SJSA1 (cell line): ENCODE results near the gene STARD7. TPM values are rescaled to one million over a fixed set of nuclear protein-coding genes. Genes with fewer than 3 reads are reported as not detected.

Experiments
- DNase-seq, 2 experiments: peaks; one replicate each; pipeline ENCODE4 v3.0.0-alpha.2; 2015 to 2020; ENCODE audit warnings: low spot score in 2 of 2, low read depth in 1 of 2
- H3K27ac ChIP-seq: fragments of 250-450 bp; sonication (Bioruptor Pico); 2 replicates; pipeline ENCODE4 v1.5.1; 2020; ENCODE audit warnings: mild to moderate bottlenecking, moderate library complexity
- H3K27me3 ChIP-seq: fragments of 250-450 bp; sonication (Bioruptor Pico); replicated peaks from 2 replicates; pipeline ENCODE4 v1.5.1; 2020; ENCODE audit warnings: mild to moderate bottlenecking, moderate library complexity
- H3K36me3 ChIP-seq: fragments of 250-450 bp; sonication (Bioruptor Pico); 2 replicates; pipeline ENCODE4 v1.5.1; 2020; ENCODE audit warnings: mild to moderate bottlenecking
- H3K4me1 ChIP-seq: fragments of 250-450 bp; sonication (Bioruptor Pico); replicated peaks from 2 replicates; pipeline ENCODE4 v1.6.1; 2021; ENCODE audit warnings: mild to moderate bottlenecking
- H3K4me3 ChIP-seq: fragments of 250-450 bp; sonication (Bioruptor Pico); 2 replicates; pipeline ENCODE4 v1.5.1; 2020; ENCODE audit warnings: mild to moderate bottlenecking
- H3K9me3 ChIP-seq: fragments of 250-450 bp; sonication (Bioruptor Pico); replicated peaks from 2 replicates; pipeline ENCODE4 v1.5.1; 2020; ENCODE audit warnings: mild to moderate bottlenecking
- total RNA-seq: library from RNA; depleted of rRNA; stranded (reverse); fragments of >200 nt; shearing (Covaris generic); gene quantifications from 2 replicates; pipeline ENCODE4 v1.2.3, GENCODE V29; 2014

Gene STARD7
- total RNA-seq, 1 experiment from 2014 or later, result 188 TPM

DNA sequence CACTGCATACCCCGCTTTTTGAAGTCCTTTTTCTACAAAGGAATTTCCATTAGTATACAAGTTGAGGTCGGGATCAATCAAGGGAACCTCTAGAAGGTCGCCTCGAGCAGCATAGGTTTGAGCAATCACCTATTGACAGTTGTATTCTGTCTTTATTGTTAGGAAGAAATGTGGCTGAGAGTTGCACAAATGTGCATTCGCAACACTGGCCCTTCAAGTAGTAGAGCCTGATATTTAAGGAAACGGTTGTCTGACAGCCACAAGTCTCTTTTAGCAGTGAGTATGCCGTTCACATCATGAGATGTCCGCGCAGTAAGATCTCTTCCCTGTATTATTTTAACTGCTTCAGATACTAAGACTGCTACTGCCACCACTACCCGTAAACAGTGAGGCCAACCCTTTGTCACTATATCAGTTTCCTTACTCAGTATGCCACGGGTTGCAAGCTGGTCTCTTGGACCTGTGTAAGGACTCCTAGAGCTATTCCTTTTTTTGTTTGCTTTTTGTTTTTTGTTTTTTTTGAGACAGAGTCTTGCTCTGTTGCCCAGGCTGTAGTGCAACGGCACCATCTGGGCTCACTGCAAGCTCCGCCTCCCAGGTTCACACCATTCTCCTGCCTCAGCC is 10.0 kb upstream of the STARD7 start:
- Histone ChIP-seq H3K27me3 (no peaks in the 10 kb centered on the region), H3K4me3 (no peak overlapping the region), H3K4me1 (no peaks in the 10 kb centered on the region), H3K36me3 (no peaks in the 10 kb centered on the region), H3K9me3 (no peaks in the 10 kb centered on the region), H3K27ac (no peak overlapping the region)
- DNase-seq, result no peak

DNA sequence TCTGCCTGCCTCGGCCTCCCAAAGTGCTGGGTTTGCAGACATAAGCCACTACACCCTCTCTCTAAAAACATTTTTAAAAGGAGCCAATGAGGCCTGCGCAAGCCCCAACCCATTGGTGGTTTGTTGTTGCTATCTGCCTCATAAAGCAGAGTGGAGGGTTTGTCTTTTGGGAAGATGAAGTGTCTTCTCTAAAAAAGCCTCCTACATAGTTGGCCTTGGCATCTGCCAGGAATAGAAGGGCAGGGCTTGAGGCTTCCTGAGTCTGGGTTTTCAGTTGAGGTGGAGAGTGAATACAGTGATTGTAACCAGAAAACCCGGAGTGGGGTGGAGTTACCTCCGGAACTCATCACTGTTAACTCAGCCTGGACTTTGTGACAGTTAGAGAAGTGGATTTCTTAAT is 5.9 kb upstream of the STARD7 start:
- no peaks in the 10 kb centered on the region for H3K27me3 ChIP-seq
- 0 out of 2 replicates have a peak, but pooled peaks cover 6% of the 10 kb centered on the region for H3K36me3 ChIP-seq
- no peak for DNase-seq
- no peak overlapping the region for H3K4me3 ChIP-seq
- H3K4me1 ChIP-seq, result peaks cover 5% of the 10 kb centered on the region
- no peak overlapping the region for H3K27ac ChIP-seq
- no peaks in the 10 kb centered on the region for H3K9me3 ChIP-seq

DNA sequence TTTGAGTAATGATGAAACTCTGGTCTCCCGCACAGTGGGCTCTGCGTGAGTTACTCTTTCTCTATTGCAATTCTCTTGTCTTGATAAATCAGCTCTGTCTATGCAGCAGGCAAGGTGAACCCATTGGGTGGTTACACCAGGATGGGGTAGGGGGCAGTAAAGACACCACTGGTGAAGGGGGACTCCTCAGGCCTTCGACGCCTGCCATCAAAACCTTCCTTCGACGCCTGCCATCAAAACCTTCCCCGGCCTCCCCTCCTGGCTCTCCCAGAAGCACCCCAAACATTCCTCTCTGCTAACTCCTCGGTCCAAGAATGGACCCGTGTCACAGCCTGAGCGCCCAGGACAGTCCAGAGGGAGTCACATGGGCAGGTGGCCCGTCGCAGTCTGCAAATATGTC is 4.8 kb upstream of the STARD7 start:
- peaks cover 9% of the 10 kb centered on the region for H3K36me3 ChIP-seq
- H3K9me3 ChIP-seq, result no peaks in the 10 kb centered on the region
- no peak overlapping the region for H3K4me3 ChIP-seq
- no peak overlapping the region for H3K27ac ChIP-seq
- H3K4me1 ChIP-seq, result peaks cover 9% of the 10 kb centered on the region
- DNase-seq, result no peak
- no peaks in the 10 kb centered on the region for H3K27me3 ChIP-seq

DNA sequence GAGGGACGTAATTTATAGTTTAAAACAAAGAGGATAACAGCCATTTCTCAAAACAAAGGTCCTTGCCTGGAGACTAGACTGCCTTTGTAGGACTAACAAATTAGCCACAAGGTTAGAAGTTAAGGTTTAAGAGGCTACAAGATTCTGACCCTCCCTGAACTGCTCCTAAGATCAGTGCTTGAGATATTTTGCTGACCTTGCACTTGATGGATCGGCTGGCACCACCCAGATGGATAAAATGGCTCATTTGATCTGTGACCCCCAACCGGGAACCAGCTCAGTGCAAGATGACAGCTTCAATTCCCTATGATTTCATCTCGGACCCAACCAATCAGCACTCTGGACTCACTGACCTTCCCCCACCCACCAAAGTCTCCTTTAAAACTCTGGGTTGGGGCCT is 3.7 kb upstream of the STARD7 start:
- DNase-seq, result no peak
- Histone ChIP-seq H3K27me3 (no peaks in the 10 kb centered on the region), H3K4me1 (peaks cover 10% of the 10 kb centered on the region), H3K36me3 (peaks cover 18% of the 10 kb centered on the region), H3K27ac (no peak overlapping the region), H3K4me3 (no peak overlapping the region), H3K9me3 (no peaks in the 10 kb centered on the region)

DNA sequence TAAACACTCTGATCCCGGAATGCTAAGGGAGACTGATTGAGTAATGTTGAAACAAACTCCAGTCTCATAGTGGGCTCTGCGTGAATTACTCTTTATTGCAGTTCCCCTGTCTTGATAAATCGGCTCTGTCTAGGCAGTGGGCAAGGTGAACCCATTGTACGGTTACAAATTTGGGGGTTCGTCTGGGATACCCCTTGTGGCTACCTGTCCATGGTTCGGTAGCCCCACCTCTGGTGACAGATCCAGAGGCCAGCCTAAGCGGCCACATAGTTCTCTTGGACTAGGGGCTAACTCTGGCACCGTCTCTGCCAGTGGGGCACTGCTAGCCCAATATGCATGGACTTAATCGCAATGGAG is 1.1 kb upstream of the STARD7 start:
- no peak for DNase-seq
- Histone ChIP-seq H3K9me3 (no peaks in the 10 kb centered on the region), H3K27ac (no peak overlapping the region), H3K27me3 (no peaks in the 10 kb centered on the region), H3K4me3 (peak overlapping the region; percentile 95), H3K36me3 (peaks cover 30% of the 10 kb centered on the region), H3K4me1 (peaks cover 22% of the 10 kb centered on the region)

DNA sequence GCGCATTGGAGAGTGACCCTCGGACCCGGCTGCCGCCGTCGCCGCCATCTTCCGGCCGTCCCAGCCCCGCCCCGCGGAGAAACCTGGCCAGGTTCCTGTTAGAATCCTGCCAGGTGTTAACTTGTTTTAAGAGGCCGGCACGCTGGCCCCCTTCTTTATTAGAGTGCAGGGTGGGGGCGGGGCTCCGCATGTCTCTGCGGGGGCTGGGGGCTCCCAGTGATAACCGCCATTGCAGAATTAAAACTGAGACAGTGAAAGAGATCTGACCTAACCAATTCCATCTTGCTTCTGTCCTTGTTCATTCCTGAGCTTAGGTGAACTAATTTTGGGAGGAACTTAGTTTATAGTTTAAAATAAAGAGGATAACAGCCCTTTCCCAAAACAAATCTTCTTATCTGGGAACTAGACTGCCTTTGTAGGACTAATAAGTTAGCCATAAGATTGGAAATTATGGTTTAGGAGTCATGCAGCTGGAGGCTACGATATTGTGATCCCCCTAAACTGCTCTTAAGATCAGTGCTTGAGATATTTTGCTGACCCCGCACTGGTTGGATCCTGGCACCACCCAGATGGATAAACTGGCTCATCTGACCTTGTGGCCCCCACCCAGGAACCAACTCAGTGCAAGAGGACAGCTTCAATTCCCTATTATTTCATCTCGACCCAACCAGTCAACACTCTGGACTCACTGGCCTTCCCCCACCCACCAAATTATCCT is 543 bp upstream of the STARD7 start:
- Histone ChIP-seq H3K27ac (peak overlapping the region; percentile 82), H3K4me1 (peaks cover 22% of the 10 kb centered on the region), H3K36me3 (peaks cover 30% of the 10 kb centered on the region), H3K27me3 (no peaks in the 10 kb centered on the region), H3K9me3 (no peaks in the 10 kb centered on the region), H3K4me3 (peak overlapping the region; percentile 95)
- no peak for DNase-seq

DNA sequence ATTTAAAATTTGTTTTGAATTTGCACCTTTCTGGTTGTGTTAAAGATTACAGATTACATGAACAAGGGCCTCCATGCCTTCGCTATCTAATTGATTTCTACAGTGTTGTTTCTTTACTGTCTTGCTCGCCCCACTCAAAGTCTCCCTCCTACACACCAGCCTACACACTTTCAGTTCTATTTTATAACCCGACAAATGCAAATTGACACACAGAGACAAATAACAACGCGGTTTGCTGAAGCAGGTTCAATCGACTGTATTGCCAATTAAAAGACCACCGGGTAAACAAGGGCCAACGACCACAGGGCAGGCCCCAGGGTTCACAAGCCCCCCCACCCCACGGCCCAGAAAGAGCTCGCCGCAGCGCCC is 869 bp downstream of the STARD7 start:
- H3K4me1 ChIP-seq, result peaks cover 32% of the 10 kb centered on the region
- H3K36me3 ChIP-seq, result peaks cover 38% of the 10 kb centered on the region
- DNase-seq, result no peak
- peak overlapping the region; percentile 82; the same call in 1 of the 2 replicates for H3K27ac ChIP-seq
- H3K4me3 ChIP-seq, result peak overlapping the region; percentile 95
- no peaks in the 10 kb centered on the region for H3K27me3 ChIP-seq
- H3K9me3 ChIP-seq, result no peaks in the 10 kb centered on the region

DNA sequence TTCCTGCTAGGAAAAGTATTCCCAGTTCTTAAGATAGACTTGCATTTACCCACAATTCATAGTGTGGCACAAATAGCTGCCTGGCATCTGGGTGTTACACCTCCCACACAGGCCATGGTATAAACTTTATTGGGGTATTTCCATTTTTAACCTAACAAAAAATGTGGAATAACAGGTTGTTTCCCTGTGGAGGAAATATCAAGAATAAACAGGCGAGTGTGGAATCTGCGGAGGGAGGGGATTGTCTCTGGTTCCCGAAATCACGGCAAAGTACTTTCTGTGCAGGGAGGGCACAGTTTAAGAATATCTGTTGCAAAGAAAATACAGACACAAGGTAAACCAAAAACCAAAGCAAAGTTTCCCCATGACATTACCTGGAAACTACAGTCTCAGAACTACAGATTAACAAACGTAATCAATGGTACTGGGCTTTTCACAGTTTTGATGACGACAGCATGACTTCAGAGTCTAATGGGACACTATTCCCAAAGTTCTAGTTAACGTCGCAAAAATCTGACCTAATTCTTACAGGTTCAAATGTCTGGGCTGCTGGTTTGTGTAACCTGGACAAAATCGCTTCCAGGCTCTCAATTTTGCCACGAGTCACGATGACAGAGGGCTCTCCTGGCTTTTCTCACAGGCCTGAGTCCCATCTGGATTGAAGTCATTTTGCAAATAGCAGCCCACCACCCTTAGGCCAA is 1.4 kb downstream of the STARD7 start:
- H3K36me3 ChIP-seq, result peaks cover 38% of the 10 kb centered on the region
- peak overlapping the region; percentile 95 for H3K4me3 ChIP-seq
- H3K27ac ChIP-seq, result no peak overlapping the region; the same call in 1 of the 2 replicates
- peak in 1 of 2 experiments; percentile 25 for DNase-seq
- H3K27me3 ChIP-seq, result no peaks in the 10 kb centered on the region
- H3K4me1 ChIP-seq, result peaks cover 32% of the 10 kb centered on the region
- H3K9me3 ChIP-seq, result no peaks in the 10 kb centered on the region

DNA sequence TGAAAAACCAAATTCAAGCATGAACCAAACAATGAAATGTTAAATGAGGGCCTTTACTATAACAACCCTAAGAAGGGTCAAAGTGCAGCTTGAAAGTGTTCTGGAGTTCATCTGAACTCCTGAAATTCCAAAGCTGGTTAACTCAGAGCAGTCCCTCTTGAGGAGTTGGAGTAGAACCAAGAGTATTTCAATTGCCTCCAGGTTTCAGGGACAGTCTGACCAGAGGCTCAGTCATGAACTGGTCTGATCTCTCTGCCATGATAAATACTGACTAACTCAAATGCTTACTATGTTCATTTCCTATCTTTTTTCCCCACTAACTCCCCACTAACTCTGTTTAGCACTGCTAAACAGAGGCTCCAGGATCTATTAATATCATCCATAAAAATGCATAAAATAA is 2.7 kb downstream of the STARD7 start:
- no peak for DNase-seq
- no peaks in the 10 kb centered on the region for H3K9me3 ChIP-seq
- H3K36me3 ChIP-seq, result peaks cover 41% of the 10 kb centered on the region
- H3K27me3 ChIP-seq, result no peaks in the 10 kb centered on the region
- H3K4me3 ChIP-seq, result no peak overlapping the region
- no peak overlapping the region for H3K27ac ChIP-seq
- peaks cover 32% of the 10 kb centered on the region for H3K4me1 ChIP-seq

DNA sequence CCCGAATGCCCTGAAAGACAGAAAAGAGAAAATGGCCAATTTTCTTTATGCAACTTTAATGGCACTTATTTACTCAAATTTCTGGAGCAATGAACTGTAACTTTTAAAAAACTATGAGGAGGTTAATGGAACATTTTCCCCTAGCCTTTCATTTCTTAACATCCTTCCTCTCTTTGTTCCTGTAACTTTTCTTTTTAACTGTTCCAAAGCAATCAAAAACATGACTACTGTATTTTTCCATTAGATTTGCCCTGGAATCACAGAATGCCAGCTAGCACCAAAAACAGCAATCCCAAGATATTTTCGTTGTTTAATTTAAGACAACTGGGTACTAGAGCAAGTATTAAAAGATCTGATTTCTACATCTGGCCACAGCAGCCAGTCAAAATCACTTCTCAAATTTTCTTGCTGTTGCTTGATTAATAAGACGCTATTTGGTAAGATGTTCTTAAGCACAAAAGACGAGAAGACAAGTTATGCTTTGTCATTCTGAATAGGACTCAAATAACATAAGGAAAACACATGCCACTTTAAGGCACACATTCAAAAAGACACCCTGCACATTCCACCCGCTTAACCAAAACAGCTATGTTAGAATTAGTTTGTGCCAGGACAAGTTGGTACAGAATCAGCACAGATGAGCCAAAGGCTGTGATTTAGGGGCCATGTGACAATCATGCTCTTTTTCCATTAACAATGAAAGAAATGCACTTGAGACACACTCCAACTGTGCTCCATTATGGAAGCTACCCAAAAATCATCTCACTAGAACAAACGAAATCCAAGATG is 3.6 kb downstream of the STARD7 start:
- Histone ChIP-seq H3K9me3 (no peaks in the 10 kb centered on the region), H3K27me3 (no peaks in the 10 kb centered on the region), H3K4me1 (peaks cover 32% of the 10 kb centered on the region), H3K27ac (no peak overlapping the region), H3K36me3 (peaks cover 40% of the 10 kb centered on the region), H3K4me3 (no peak overlapping the region)
- DNase-seq, result no peak

DNA sequence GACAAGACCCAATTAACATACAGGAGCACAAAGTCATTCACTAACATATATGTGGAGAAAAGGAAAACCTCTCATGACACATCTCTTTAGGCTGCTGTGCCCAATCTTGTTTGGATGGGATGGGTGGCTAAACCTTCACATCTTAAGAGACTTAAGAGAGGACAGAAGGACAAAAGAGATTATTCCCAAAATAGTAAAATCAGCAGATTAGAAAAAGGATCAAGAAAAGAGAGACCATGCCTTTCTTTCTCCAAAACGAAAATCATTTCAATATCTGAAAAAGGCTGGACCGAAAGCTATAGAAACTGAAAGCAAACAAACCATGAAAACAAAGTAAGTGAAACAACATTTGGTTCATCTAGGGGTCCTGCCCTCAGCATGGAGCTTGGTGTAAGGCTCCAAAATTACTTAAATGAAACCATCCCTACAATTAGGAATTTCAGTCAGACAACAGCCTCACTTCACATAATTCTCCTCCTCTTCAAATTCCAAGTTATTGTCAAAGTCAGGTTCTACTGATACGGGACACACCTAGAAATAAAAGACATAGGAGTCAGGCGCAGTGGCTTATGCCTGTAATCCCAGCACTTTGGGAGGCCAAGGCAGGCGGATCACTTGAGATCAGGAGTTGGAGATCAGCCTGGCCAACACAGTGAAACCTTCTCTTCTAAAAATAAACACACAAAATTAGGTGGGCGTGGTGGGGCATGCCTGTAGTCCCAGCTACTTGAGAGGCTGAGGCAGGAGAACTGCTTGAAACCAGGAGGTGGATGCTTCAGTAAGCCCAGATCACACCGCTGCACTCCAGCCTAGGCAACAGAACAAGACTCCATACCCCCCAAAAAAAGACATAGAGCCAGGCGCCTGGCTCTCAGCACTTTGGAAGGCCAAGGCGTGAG is 5.2 kb downstream of the STARD7 start:
- no peak for DNase-seq
- Histone ChIP-seq H3K27me3 (no peaks in the 10 kb centered on the region), H3K36me3 (peaks cover 32% of the 10 kb centered on the region), H3K27ac (no peak overlapping the region), H3K4me1 (peaks cover 23% of the 10 kb centered on the region), H3K9me3 (no peaks in the 10 kb centered on the region), H3K4me3 (no peak overlapping the region)

DNA sequence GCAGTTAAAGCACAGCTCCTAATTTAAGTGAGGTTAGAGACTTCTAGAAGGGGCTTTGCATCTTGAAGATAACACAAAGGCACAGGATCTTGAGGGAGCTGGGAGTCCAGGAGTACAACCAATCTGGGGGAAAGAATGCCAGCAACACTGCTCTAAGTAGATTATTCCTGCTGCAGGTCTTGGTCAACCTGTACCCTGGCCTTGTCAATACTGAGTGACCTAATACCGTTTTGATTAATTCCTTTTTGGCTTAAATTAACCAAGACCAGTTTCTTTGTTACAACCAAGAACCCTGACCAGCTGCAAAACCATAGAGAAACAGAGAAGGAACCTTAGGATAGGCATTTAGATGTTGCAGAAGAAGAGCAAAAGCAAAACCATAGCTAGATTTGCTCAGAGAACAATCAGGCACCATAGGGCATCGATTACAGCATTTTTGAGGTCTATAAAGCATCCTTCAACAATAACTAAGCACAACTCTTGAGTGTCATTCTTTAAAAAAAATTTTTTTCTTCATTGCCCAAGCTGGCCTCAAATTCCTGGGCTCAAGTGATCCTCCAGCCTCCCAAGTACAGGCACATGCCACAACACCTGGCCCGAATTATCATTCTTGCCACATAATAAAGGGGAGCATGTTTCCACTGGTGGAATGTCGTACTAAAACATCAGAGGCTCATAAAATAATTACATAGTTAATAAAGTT is 6.3 kb downstream of the STARD7 start:
- peaks cover 22% of the 10 kb centered on the region for H3K36me3 ChIP-seq
- no peaks in the 10 kb centered on the region for H3K9me3 ChIP-seq
- no peaks in the 10 kb centered on the region for H3K27me3 ChIP-seq
- no peak for DNase-seq
- H3K4me3 ChIP-seq, result no peak overlapping the region
- H3K4me1 ChIP-seq, result peaks cover 22% of the 10 kb centered on the region
- H3K27ac ChIP-seq, result no peak overlapping the region
